Measurements from ENCODE around the gene SLBP.

GRCh38 chr4:1751919-1752283, 39.8 kb upstream of the SLBP start:
- TF ChIP-seq, protein P1, sequence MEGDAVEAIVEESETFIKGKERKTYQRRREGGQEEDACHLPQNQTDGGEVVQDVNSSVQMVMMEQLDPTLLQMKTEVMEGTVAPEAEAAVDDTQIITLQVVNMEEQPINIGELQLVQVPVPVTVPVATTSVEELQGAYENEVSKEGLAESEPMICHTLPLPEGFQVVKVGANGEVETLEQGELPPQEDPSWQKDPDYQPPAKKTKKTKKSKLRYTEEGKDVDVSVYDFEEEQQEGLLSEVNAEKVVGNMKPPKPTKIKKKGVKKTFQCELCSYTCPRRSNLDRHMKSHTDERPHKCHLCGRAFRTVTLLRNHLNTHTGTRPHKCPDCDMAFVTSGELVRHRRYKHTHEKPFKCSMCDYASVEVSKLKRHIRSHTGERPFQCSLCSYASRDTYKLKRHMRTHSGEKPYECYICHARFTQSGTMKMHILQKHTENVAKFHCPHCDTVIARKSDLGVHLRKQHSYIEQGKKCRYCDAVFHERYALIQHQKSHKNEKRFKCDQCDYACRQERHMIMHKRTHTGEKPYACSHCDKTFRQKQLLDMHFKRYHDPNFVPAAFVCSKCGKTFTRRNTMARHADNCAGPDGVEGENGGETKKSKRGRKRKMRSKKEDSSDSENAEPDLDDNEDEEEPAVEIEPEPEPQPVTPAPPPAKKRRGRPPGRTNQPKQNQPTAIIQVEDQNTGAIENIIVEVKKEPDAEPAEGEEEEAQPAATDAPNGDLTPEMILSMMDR (IDR thresholded peaks at IDR 0.05): no peak
- TF ChIP-seq POLR2AphosphoS5 (IDR thresholded peaks at IDR 0.05) (no peak), POLR2A (IDR thresholded peaks at IDR 0.05) (no peak)
